ENCODE data around the gene CSNK2A3.

- TF ChIP-seq EP300 (IDR thresholded peaks at IDR 0.05; ENCODE audit: borderline replicate concordance) = no peak
- no peak for TF ChIP-seq CREB1 (IDR thresholded peaks at IDR 0.05; ENCODE audit: low read depth)
Observed at GRCh38 chr11:11338304-11338703, 14.7 kb downstream of the CSNK2A3 start.

All from Ishikawa (cell line).